Endothelial cell of umbilical vein (primary cell): ENCODE results near the gene MVD. TPM values are rescaled to one million over a fixed set of nuclear protein-coding genes. Genes with fewer than 3 reads are reported as not detected.

Experiments
- BruUV-seq: library from RNA; stranded (reverse); fragments of 400-500 nt; replicated peaks from 2 replicates; lab custom pipeline; 2021; lab: Mats Ljungman, UMichigan
- CTCF ChIA-PET: fragments of 300-600, 350-600 bp; sonication (Branson Sonifier 250); formaldehyde crosslinking; loops from one replicate; lab custom pipeline; 2021; ENCODE audit warnings: antibody characterized with exemption, inconsistent platforms; lab: Charles Lee
- POLR2A ChIA-PET: fragments of 300-600, 350-600 bp; sonication (Branson Sonifier 250); formaldehyde crosslinking; loops from one replicate; lab custom pipeline; 2021; ENCODE audit warnings: antibody characterized with exemption, inconsistent platforms; lab: Charles Lee
- DNase-seq: peaks from one replicate; pipeline ENCODE4 v3.0.0-alpha.2; 2011; ENCODE audit warnings: low read depth, low spot score
- FAIRE-seq: peaks from 2 replicates; lab custom pipeline; 2011; peaks lifted over from hg19 to GRCh38; lab: Jason Lieb, UNC
- H2AFZ ChIP-seq: 2 replicates; pipeline ENCODE4 v1.6.0; 2012; ENCODE audit warnings: low read depth, low read length, control low read depth, inconsistent platforms
- H3K27ac ChIP-seq: 2 replicates; pipeline ENCODE4 v1.5.1; 2011; ENCODE audit warnings: low read depth, mild to moderate bottlenecking, control low read depth, low read length, moderate library complexity; ENCODE audit not compliant: insufficient read depth
- H3K27me3 ChIP-seq, 2 experiments: 2 replicates each; pipeline versions ENCODE4 v1.6.0 to v1.6.1; 2011; ENCODE audit warnings: low read length in 2 of 2, mixed read lengths in 1 of 2; ENCODE audit not compliant: control insufficient read depth in 2 of 2, insufficient read depth in 2 of 2
- H3K36me3 ChIP-seq, 2 experiments: 2 replicates in 1 of 2; 3 replicates in 1 of 2; pipeline ENCODE4 v1.5.1; 2011; ENCODE audit warnings: low read length in 2 of 2, mild to moderate bottlenecking in 1 of 2, moderate library complexity in 1 of 2; ENCODE audit not compliant: control insufficient read depth in 2 of 2, insufficient read depth in 2 of 2; ENCODE audit errors: extremely low read depth in 1 of 2
- H3K4me1 ChIP-seq: 3 replicates; pipeline ENCODE4 v1.5.1; 2011; ENCODE audit warnings: mild to moderate bottlenecking, low read length; ENCODE audit not compliant: control insufficient read depth, insufficient read depth; ENCODE audit errors: extremely low read depth
- H3K4me2 ChIP-seq: 2 replicates; pipeline ENCODE4 v1.6.1; 2011; ENCODE audit warnings: low read length, control low read depth, mixed read lengths; ENCODE audit not compliant: insufficient read depth
- H3K4me3 ChIP-seq, 3 experiments: fragments of 200-600 bp in 1 of 3; sonication (generic), shearing (Covaris generic) in 1 of 3; replicated peaks in 1 of 3; 2 replicates each; pipeline ENCODE4 v1.5.1; 2011 to 2016; ENCODE audit warnings: control low read depth in 3 of 3, low read length in 3 of 3, mild to moderate bottlenecking in 2 of 3, inconsistent platforms in 1 of 3, low read depth in 1 of 3, moderate library complexity in 1 of 3; ENCODE audit not compliant: insufficient read depth in 1 of 3
- H3K79me2 ChIP-seq: 2 replicates; pipeline ENCODE4 v1.6.0; 2012; ENCODE audit warnings: low read length, inconsistent platforms; ENCODE audit not compliant: control insufficient read depth, insufficient read depth
- H3K9ac ChIP-seq: replicated peaks from 2 replicates; pipeline ENCODE3; 2011; ENCODE audit warnings: low read length, control low read depth; ENCODE audit not compliant: insufficient read depth; ENCODE audit errors: extremely low read depth
- H3K9me1 ChIP-seq: replicated peaks from 3 replicates; pipeline ENCODE4 v1.6.0; 2011; ENCODE audit warnings: mild to moderate bottlenecking, low read length; ENCODE audit not compliant: control insufficient read depth, insufficient read depth; ENCODE audit errors: extremely low read depth
- H3K9me3 ChIP-seq: replicated peaks from 2 replicates; pipeline ENCODE4 v1.5.1; 2012; ENCODE audit warnings: low read length, inconsistent platforms; ENCODE audit not compliant: control insufficient read depth, insufficient read depth
- H4K20me1 ChIP-seq: replicated peaks from 2 replicates; pipeline ENCODE3; 2011; ENCODE audit warnings: mild to moderate bottlenecking, low read length; ENCODE audit not compliant: control insufficient read depth, insufficient read depth; ENCODE audit errors: extremely low read depth
- CTCF ChIP-seq, 2 donors: IDR thresholded peaks; 1 replicate in 1 of 2; 2 replicates in 1 of 2; pipeline ENCODE4 v1.5.1; 2011; ENCODE audit warnings: low read length in 2 of 2, mild to moderate bottlenecking in 2 of 2, moderate library complexity in 2 of 2, control low read depth in 1 of 2, inconsistent platforms in 1 of 2, low read depth in 1 of 2; ENCODE audit not compliant: insufficient read depth in 1 of 2; ENCODE audit errors: extremely low read depth in 1 of 2
- EZH2 ChIP-seq: IDR thresholded peaks from 2 replicates; pipeline ENCODE4 v1.6.1; 2012; ENCODE audit warnings: borderline replicate concordance, low read depth, mild to moderate bottlenecking, moderate library complexity, low read length, inconsistent platforms; ENCODE audit not compliant: severe bottlenecking
- FOS ChIP-seq: IDR thresholded peaks from 2 replicates; pipeline ENCODE4 v1.6.1; 2011; ENCODE audit warnings: mild to moderate bottlenecking, low read length, moderate library complexity, borderline replicate concordance; ENCODE audit not compliant: insufficient read depth
- GATA2 ChIP-seq: IDR thresholded peaks from 2 replicates; pipeline ENCODE4 v1.7.0; 2011; ENCODE audit warnings: low read depth, mild to moderate bottlenecking, moderate library complexity, mixed read lengths, low read length; ENCODE audit not compliant: insufficient read length, insufficient read depth
- JUN ChIP-seq: IDR thresholded peaks from 2 replicates; pipeline ENCODE4 v1.6.1; 2011; ENCODE audit warnings: borderline replicate concordance, low read depth; ENCODE audit not compliant: insufficient read length, insufficient read depth
- MYC ChIP-seq: IDR thresholded peaks from one replicate; pipeline ENCODE4 v1.6.1; 2011; ENCODE audit warnings: mild to moderate bottlenecking, low read depth, low read length
- POLR2A ChIP-seq: IDR thresholded peaks from 2 replicates; pipeline ENCODE4 v1.6.1; 2012; ENCODE audit warnings: low read depth, mild to moderate bottlenecking, control low read depth, low read length
- POLR2AphosphoS5 ChIP-seq: IDR thresholded peaks from 2 replicates; pipeline ENCODE4 v1.6.1; 2012; ENCODE audit warnings: low read depth, mild to moderate bottlenecking, control low read depth, low read length, moderate library complexity; ENCODE audit not compliant: insufficient read depth
- dilution Hi-C: fragments of 300-500 bp; cut with MboI; formaldehyde crosslinking; loops from one replicate; pipeline ENCODE4 v1.15.0; 2019; ENCODE audit warnings: low sequenced_read_pairs; ENCODE audit not compliant: extremely low pct_ligation_motif_present
- intact Hi-C: fragments of 100-400 bp; cut with micrococcal nuclease; formaldehyde crosslinking; loops from one replicate; pipeline ENCODE4 v1.10.0; 2022
- polyA plus RNA-seq, 4 experiments: library from polyadenylated mRNA; depleted of rRNA in 3 of 4; stranded (reverse) in 3 of 4; unstranded in 1 of 4; fragments of >200 nt; gene quantifications; 2 replicates each; pipeline versions ENCODE4 v1.2.1 to v1.2.3, GENCODE V29; 2011 to 2012; ENCODE audit warnings: missing spikeins in 1 of 4
- total RNA-seq: library from RNA; stranded (reverse); gene quantifications from 2 replicates; pipeline ENCODE4 v1.2.3, GENCODE V29; 2021
- TF ChIP-seq, protein P1 (sequence below): IDR thresholded peaks from 2 replicates; pipeline ENCODE4 v1.6.1; 2011; ENCODE audit not compliant: insufficient read depth, insufficient read length

Gene MVD
- total and polyA plus RNA-seq, 2 donors (not counting 3 experiments of a cell fraction or from before 2014, with no cell fraction given) = 64.4 to 142 TPM

- POLR2A ChIA-PET = no interaction called here
- H3K4me2 ChIP-seq = peak overlapping the region; percentile 57
- CTCF ChIA-PET = interaction anchor here (1.1 to 2.8 kb wide), 5 partner anchors 13 to 85 kb away, joined by 3 to 11 read pairs (median 4); partner anchors contain the start of genes MVD and PIEZO1
- H3K4me1 ChIP-seq = peaks cover 49% of the 10 kb centered on the region
- H3K9ac ChIP-seq = peak overlapping the region; percentile 7
- BruUV-seq = no TSS peak
- H3K79me2 ChIP-seq = peaks cover 37% of the 10 kb centered on the region
- H4K20me1 ChIP-seq = no peaks in the 10 kb centered on the region
- H3K9me1 ChIP-seq = no peaks in the 10 kb centered on the region
- H2AFZ ChIP-seq = no peak overlapping the region
- intact Hi-C loops = loop anchor here (2.0 kb wide), 1 partner anchor 37 kb away; the partner anchor contains the start of gene MVD
- TF ChIP-seq JUN (no peak), CTCF (IDR thresholded peaks at IDR 0.05; ENCODE audit: extremely low read depth in 1 of 2, insufficient read depth in 1 of 2, low read depth in 1 of 2, low read length in 2 of 2) (no peak), EZH2 (no peak), GATA2 (no peak), POLR2AphosphoS5 (no peak), POLR2A (no peak), MYC (no peak), FOS (no peak)
- TF ChIP-seq, protein P1, sequence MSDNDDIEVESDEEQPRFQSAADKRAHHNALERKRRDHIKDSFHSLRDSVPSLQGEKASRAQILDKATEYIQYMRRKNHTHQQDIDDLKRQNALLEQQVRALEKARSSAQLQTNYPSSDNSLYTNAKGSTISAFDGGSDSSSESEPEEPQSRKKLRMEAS = no peak
- H3K4me3 ChIP-seq = no peak overlapping the region
- H3K27ac ChIP-seq = peak overlapping the region; percentile 69
- no peak for DNase-seq
- no peaks in the 10 kb centered on the region for H3K9me3 ChIP-seq
- dilution Hi-C loops = no loop called here
- H3K36me3 ChIP-seq = peaks cover 4 to 21% of the 10 kb centered on the region in 2 experiments
- no peak for FAIRE-seq
- no peaks in the 10 kb centered on the region for H3K27me3 ChIP-seq
Measured at GRCh38 chr16:88700322-88700635, 37.4 kb upstream of the MVD start.
